ENCODE results near the gene DNAAF5.

DNAAF5 gene

GRCh38 chr7:724298-724697 lies 2.2 kb upstream of the DNAAF5 start:
- no peaks in the 10 kb centered on the region for H3K9me2 ChIP-seq (replicated peaks; ENCODE audit: low read depth, low read length)
- no peaks in the 10 kb centered on the region for H3K36me3 ChIP-seq (ENCODE audit: insufficient read depth, low read length)
- no peak overlapping the region for H3K4me2 ChIP-seq (ENCODE audit: low read depth, low read length, poor library complexity, severe bottlenecking)
- no peaks in the 10 kb centered on the region for H4K20me1 ChIP-seq (ENCODE audit: insufficient read depth, low read length, poor library complexity, severe bottlenecking)
- no peak overlapping the region for H3K9ac ChIP-seq (ENCODE audit: low read depth, low read length, poor library complexity, severe bottlenecking)
- no peaks in the 10 kb centered on the region for H3F3A ChIP-seq (ENCODE audit: low read depth)
- no peak overlapping the region for H2AFZ ChIP-seq (ENCODE audit: low read length)
- TF ChIP-seq EZH2phosphoT487 (IDR thresholded peaks at IDR 0.05; ENCODE audit: borderline replicate concordance) (no peak), CTCF (conservative IDR thresholded peaks at IDR 0.05; ENCODE audit: low read length) (no peak)
- peaks cover 21% of the 10 kb centered on the region for H3K4me1 ChIP-seq (ENCODE audit: insufficient read depth, low read length, poor library complexity, severe bottlenecking)
- H3K27me3 ChIP-seq (ENCODE audit: insufficient read depth, low read length, poor library complexity, severe bottlenecking): no peaks in the 10 kb centered on the region
- no peak overlapping the region for H3K4me3 ChIP-seq (ENCODE audit: low read length, poor library complexity, severe bottlenecking)
- H3K79me2 ChIP-seq (ENCODE audit: insufficient read depth, low read length): peaks cover 26% of the 10 kb centered on the region
- peaks cover 14% of the 10 kb centered on the region; the same call in 1 of the 2 replicates for H3K9me3 ChIP-seq (ENCODE audit: insufficient read depth, low read depth, low read length)

GRCh38 chr7:725223-726005 lies 1.1 kb upstream of the DNAAF5 start:
- peaks cover 21% of the 10 kb centered on the region for H3K4me1 ChIP-seq (ENCODE audit: insufficient read depth, low read length, poor library complexity, severe bottlenecking)
- no peak for TF ChIP-seq EZH2phosphoT487 (IDR thresholded peaks at IDR 0.05; ENCODE audit: borderline replicate concordance)
- no peak for TF ChIP-seq CTCF (conservative IDR thresholded peaks at IDR 0.05; ENCODE audit: low read length)
- H3K9me2 ChIP-seq (replicated peaks; ENCODE audit: low read depth, low read length): no peaks in the 10 kb centered on the region
- peaks cover 26% of the 10 kb centered on the region for H3K79me2 ChIP-seq (ENCODE audit: insufficient read depth, low read length)
- H3K9me3 ChIP-seq (ENCODE audit: insufficient read depth, low read depth, low read length): peaks cover 11% of the 10 kb centered on the region; the same call in 1 of the 2 replicates
- H3F3A ChIP-seq (ENCODE audit: low read depth): no peaks in the 10 kb centered on the region
- no peaks in the 10 kb centered on the region for H4K20me1 ChIP-seq (ENCODE audit: insufficient read depth, low read length, poor library complexity, severe bottlenecking)
- peak overlapping the region; percentile 90 for H3K9ac ChIP-seq (ENCODE audit: low read depth, low read length, poor library complexity, severe bottlenecking)
- H3K4me3 ChIP-seq (ENCODE audit: low read length, poor library complexity, severe bottlenecking): peak overlapping the region; percentile 95
- no peaks in the 10 kb centered on the region; the same call in 1 of the 2 replicates for H3K36me3 ChIP-seq (ENCODE audit: insufficient read depth, low read length)
- H3K4me2 ChIP-seq (ENCODE audit: low read depth, low read length, poor library complexity, severe bottlenecking): peak overlapping the region; percentile 99
- H2AFZ ChIP-seq (ENCODE audit: low read length): no peak overlapping the region
- no peaks in the 10 kb centered on the region for H3K27me3 ChIP-seq (ENCODE audit: insufficient read depth, low read length, poor library complexity, severe bottlenecking)

GRCh38 chr7:726854-727103 lies 280 bp downstream of the DNAAF5 start:
- Histone ChIP-seq H3K9me3 (ENCODE audit: insufficient read depth, low read depth, low read length) (0 out of 2 replicates have a peak, but pooled peaks cover 5% of the 10 kb centered on the region), H3K9me2 (replicated peaks; ENCODE audit: low read depth, low read length) (no peaks in the 10 kb centered on the region), H3K4me3 (ENCODE audit: low read length, poor library complexity, severe bottlenecking) (peak overlapping the region; percentile 95), H3K79me2 (ENCODE audit: insufficient read depth, low read length) (peaks cover 27% of the 10 kb centered on the region), H3K4me2 (ENCODE audit: low read depth, low read length, poor library complexity, severe bottlenecking) (no peak overlapping the region), H4K20me1 (ENCODE audit: insufficient read depth, low read length, poor library complexity, severe bottlenecking) (no peaks in the 10 kb centered on the region), H2AFZ (ENCODE audit: low read length) (no peak overlapping the region; the same call in 1 of the 2 replicates), H3F3A (ENCODE audit: low read depth) (no peaks in the 10 kb centered on the region), H3K9ac (ENCODE audit: low read depth, low read length, poor library complexity, severe bottlenecking) (no peak overlapping the region), H3K4me1 (ENCODE audit: insufficient read depth, low read length, poor library complexity, severe bottlenecking) (peaks cover 21% of the 10 kb centered on the region), H3K36me3 (ENCODE audit: insufficient read depth, low read length) (no peaks in the 10 kb centered on the region; the same call in 1 of the 2 replicates), H3K27me3 (ENCODE audit: insufficient read depth, low read length, poor library complexity, severe bottlenecking) (no peaks in the 10 kb centered on the region)
- TF ChIP-seq CTCF (conservative IDR thresholded peaks at IDR 0.05; ENCODE audit: low read length): no peak
- TF ChIP-seq EZH2phosphoT487 (IDR thresholded peaks at IDR 0.05; ENCODE audit: borderline replicate concordance): no peak
